IPS-NIHi7 (cell line): ENCODE measurements around the gene ZFP90.

Source experiments
- DNase-seq: peaks from one replicate; pipeline ENCODE4 v3.0.0; 2012; ENCODE audit warnings: mixed read lengths; ENCODE audit errors: extremely low spot score

The ZFP90 gene

GRCh38 chr16:68577352-68577853 lies 38.3 kb downstream of the ZFP90 start:
- no peak for DNase-seq

- peak; percentile 95 for DNase-seq
These were observed 51.3 kb downstream of the ZFP90 start for GRCh38 chr16:68590201-68590994.

- no peak for DNase-seq
These were observed 53.6 kb downstream of the ZFP90 start for GRCh38 chr16:68592466-68593337.

DNA sequence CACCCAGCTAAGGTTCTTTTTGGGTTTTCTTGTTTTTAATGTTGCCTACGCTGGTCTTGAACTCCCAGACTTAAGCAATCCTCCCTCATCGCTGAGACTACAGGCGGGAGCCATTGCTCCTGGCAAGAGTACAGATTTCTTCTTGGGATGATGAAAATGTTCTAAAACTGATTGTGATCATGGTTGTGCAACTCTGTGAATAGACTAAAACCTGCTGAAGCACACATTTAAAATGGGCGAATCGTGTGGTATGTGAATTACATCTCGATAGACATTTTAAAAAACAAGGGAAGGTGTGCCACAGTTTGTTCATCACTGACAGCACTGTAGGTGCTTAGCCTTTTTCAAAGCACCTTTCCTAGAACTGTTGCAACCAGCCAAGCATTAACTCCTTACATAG lies 57.2 kb downstream of the ZFP90 start:
- no peak for DNase-seq

- DNase-seq, result peak; percentile 26
These were observed 60.5 kb downstream of the ZFP90 start for GRCh38 chr16:68599586-68599985.

DNA sequence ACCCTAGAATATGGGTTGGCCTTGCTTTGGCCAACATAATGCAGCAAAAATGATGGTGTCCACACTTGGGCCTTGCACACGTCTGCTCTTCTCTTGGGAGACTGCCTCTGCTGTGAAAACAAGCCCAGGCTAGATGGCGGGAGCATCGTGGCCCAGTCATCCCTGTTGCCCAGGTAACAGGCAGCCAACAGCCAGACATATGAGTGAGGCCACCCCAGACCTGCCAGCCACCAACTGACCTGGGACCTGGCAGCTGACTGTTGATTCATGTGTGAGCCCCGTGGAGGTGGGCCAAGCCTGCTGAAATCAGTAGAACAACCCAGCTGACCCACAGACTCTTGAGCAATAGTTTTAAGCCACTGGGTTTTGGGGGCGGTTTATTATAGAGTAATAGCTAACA lies 66.7 kb downstream of the ZFP90 start:
- DNase-seq, result no peak

GRCh38 chr16:68607443-68607842 lies 68.4 kb downstream of the ZFP90 start:
- no peak for DNase-seq

GRCh38 chr16:68608330-68608729 lies 69.2 kb downstream of the ZFP90 start:
- DNase-seq, result no peak

DNA sequence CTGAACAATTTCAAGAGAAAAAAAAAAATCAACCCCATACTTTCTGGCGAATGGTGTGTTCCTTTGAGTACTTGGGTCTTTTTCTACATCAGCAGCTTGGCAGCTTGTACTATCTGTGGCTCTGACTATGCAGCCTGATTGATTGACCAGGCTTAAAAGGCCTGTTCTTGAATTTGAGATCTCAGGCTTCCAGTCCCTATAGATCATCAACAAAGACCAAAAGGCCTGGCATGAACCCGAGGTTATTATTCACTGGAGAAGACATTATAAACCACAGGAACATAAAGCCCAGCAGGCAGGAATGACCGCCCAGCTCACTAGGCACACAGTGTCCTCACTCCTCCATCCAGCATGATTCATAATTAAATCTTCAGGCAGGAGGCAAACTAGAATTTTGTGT lies 73.9 kb downstream of the ZFP90 start:
- DNase-seq, result no peak

- DNase-seq, result no peak
These were observed 78.6 kb downstream of the ZFP90 start for GRCh38 chr16:68617734-68618133.
